Neural progenitor cell (in vitro differentiated cells): ENCODE results near the gene CXCL6.

ENCODE experiments used
- EZH2 ChIP-seq: fragments of 200-600 bp; sonication (generic); IDR thresholded peaks from 2 replicates; pipeline ENCODE4 v1.6.1; 2017; ENCODE audit warnings: antibody characterized with exemption, mild to moderate bottlenecking, moderate library complexity
- EZH2phosphoT487 ChIP-seq: fragments of 200-600 bp; sonication (generic); IDR thresholded peaks from 2 replicates; pipeline ENCODE4 v1.6.1; 2017; ENCODE audit warnings: antibody characterized with exemption
- TF ChIP-seq, protein P1 (sequence below): fragments of 200-600 bp; sonication (generic); IDR thresholded peaks from 2 replicates; pipeline ENCODE4 v1.5.1; 2017; ENCODE audit warnings: antibody characterized with exemption, mild to moderate bottlenecking

DNA sequence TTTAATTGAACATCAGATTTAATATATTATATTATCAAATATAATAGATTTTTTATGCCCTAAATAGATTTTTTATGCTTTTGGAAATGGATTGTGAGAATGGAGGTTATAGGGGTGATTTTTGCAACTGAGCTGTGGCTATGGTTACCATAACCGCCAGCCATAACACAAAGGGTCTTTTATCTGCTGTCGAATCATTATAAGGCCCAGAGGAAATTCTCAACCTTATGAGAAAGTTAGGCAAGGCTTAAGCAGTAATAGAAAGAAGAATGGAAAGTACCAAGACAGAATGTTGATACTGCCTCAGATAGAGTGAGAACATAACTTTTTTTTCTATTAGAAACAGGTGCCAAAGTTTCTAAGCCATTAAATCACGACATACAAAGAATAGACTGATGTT is 26.3 kb upstream of the CXCL6 start:
- TF ChIP-seq, protein P1, sequence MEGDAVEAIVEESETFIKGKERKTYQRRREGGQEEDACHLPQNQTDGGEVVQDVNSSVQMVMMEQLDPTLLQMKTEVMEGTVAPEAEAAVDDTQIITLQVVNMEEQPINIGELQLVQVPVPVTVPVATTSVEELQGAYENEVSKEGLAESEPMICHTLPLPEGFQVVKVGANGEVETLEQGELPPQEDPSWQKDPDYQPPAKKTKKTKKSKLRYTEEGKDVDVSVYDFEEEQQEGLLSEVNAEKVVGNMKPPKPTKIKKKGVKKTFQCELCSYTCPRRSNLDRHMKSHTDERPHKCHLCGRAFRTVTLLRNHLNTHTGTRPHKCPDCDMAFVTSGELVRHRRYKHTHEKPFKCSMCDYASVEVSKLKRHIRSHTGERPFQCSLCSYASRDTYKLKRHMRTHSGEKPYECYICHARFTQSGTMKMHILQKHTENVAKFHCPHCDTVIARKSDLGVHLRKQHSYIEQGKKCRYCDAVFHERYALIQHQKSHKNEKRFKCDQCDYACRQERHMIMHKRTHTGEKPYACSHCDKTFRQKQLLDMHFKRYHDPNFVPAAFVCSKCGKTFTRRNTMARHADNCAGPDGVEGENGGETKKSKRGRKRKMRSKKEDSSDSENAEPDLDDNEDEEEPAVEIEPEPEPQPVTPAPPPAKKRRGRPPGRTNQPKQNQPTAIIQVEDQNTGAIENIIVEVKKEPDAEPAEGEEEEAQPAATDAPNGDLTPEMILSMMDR: no peak
- TF ChIP-seq EZH2 (no peak), EZH2phosphoT487 (no peak)
